HG03378 (cell line): ENCODE measurements around the gene HIBCH.

Experiments
- ATAC-seq: cut with Tn5 transposase; IDR thresholded peaks from one replicate; pipeline ENCODE4 v1.9.1; 2021; ENCODE audit warnings: mild to moderate bottlenecking, moderate library complexity; ENCODE audit not compliant: unreplicated experiment

HIBCH gene, protein sequence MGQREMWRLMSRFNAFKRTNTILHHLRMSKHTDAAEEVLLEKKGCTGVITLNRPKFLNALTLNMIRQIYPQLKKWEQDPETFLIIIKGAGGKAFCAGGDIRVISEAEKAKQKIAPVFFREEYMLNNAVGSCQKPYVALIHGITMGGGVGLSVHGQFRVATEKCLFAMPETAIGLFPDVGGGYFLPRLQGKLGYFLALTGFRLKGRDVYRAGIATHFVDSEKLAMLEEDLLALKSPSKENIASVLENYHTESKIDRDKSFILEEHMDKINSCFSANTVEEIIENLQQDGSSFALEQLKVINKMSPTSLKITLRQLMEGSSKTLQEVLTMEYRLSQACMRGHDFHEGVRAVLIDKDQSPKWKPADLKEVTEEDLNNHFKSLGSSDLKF

DNA sequence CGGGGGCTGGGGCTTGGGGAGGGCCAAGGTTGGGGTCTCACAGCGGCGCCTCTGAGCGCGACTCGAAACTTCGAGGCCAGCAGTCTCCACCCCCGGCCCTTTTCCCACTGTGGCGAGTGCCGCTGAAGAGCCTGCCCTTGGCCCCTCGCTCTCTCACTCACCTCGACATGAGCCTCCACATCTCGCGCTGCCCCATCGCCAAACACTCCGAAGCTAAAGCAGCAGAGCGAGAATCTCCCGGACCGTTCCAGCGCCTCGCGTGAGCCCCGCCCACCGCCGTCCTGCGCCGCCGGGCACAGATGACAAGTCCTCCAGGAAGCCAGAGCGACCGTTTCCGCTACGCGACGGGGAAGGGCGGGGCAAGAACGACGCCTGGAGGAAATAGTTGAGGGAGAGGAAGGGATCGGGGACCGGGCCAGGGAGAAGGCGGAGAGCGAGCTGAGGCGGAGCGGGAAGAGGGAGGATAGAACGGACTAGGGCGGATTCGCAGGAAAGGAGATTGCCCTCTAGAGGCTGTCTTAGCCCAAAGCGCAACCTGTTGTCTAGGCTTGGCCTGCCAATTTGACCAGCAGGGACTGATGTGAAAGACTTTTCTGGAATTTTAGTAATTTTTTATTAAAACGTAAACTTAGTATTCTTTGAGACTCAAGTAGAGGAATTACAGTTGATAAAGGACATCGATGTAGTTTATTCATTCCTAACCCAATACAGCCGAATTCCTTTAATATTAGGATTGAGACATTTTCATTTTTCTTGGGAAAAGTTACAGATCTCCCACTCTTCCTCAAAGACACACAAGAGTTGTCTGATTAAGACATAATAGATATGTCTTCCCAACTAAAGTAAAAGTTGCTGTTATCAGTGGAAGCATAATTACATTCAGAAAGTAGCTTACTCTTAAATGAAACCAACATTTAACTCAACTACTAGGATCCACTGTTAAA, at the start of gene HIBCH:
HIBCH (minus strand) TSS at position 272 of the 944 bp plus-strand sequence; CDS start at position 196, 76 bp downstream.
- ATAC-seq: peak; percentile 90

DNA sequence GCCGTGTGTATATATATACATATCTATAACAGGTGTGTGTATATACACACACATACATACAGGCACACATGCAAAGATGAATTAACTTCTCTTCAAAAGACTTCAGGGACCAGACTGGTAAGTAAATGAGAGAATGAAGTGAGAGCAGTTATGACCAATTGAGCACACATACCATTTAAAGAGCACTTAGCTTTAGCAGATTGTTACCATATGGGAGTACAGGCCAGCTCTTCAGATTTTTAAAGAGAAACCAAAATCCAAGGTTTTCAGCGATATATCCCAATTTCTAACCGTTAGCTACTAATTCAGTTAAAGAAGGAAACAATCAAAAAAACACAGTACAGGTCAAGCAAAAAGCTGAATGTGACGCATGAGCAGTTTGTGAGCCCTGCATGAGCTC, 47.5 kb upstream of the HIBCH start:
- no peak for ATAC-seq

DNA sequence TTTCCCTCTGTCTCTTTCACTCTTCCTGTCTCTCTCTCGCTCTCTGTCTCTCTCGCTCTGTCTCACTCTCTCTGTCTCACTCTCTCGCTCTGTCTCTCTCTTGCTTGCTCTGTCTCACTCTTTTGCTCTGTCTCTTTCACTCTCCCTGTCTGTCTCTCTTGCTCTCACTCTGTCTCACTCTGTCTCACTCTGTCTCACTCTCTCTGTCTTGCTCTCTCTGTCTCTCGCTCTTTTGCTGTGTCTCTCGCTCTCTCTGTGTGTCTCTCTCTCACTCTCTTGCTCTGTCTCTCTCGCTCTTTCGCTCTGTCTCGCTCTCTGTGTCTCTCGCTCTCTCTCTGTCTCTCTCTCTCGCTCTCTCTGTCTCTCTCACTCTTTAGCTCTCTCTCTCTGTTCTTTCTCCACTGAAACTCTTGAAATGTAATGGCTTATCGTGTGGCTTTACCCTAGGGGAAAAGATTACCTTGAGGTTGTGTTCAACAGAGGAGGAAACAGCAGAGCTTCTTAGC, 46.7 kb upstream of the HIBCH start:
- ATAC-seq: no peak

DNA sequence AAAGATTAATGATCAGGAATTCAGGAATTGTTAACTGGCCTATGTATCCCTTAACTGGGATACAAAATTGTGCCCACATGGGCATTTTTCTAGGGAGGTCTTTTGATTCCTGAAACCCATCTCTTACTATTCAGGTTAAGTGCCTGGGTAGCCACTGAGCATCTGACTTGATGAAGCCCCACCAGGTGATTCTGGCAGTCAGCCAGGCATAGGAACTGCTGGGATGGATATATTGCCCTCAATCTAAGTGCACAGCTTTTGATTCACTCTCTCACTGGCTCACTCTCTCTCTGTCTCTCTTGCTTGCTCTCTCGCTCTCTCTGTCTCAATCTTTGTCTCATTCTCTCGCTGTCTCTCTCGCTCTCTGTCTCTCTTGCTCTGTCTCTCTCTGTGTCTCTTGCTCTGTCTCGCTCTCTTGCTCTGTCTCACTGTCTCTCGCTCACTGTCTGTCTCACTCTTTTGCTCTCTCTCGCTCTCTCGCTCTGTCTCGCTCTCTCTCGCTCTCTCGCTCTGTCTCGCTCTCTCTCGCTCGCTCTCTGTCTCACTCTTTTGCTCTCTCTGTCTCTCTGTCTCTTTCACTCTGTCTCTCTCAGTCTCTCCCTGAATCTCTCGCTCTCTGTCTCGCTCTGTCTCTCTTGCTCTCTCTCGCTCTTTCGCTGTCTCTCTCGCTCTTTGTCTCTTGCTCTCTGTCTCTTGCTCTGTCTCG, 46.0 kb upstream of the HIBCH start:
- ATAC-seq: no peak

DNA sequence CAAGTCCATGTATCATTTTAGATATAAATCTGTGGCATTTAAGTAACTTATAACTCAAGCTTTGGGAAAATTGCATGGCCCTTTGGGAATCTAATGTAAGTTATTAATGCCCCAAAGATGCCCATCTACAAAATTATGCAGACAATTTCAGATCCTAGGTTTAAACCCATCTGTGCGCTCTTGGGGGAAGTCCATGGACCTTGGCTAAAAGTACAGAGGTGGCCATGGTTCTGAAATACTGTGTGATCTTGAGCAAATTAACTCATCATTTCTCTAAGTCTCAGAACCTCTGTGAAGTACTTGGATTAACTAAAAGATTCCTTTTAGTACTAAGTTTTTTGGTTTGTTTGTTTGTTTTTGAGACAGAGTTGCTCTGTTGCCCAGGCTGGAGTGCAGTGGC, 43.3 kb upstream of the HIBCH start:
- no peak for ATAC-seq

DNA sequence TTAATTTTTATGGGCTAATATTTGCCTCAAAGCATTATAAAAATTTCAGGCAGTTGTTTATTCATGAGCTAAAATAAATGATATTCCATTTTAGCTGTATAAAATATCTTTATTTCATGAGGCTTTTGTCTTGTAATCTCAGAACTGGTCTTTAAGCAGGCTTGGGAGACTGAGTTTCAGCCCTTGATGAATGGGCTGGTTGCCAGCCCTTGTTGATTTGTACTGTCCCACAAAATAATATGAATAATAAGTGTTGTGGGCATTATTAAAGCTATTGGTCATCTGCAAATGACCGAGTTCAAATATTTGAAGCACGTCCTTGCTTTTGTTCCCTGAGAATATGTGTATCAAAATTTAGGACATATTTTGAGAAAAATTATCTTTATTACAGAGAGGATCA, 41.9 kb upstream of the HIBCH start:
- ATAC-seq: no peak

DNA sequence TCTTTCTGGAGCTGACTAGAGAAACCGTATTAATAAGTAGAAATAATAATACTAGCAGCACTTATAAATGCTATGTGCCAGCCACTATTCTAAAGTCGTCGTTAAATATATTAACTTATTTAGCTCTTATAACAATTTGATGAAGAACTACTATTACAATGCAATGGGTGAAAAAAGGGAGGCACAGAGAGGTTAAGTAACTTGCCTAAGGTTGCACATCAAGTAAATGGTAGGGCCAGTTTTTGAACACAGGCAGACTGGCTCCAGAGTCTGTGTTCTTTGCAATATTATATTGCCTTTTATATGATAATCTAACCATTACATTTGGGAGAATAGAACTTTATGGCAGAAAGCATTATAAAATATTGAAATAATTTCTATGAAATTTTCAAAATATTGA, 41.3 kb upstream of the HIBCH start:
- ATAC-seq: no peak

DNA sequence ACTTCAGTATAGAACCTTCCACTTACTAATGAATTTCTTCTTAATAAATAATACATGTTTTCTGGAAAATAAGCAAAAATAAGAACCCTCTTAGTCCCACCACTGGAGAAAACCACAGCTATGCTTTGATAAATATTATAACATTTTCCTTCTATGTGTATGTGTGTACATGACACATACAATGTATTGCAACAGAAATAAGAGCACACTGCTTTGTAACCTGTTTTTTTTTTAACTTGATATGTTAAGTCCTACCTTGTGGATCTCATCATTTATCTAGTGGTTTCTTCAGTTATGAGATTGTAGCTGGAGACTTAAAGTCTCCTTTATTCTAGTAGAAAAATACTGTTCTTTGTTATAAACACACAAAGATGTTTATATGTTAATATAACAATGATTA, 40.9 kb upstream of the HIBCH start:
- no peak for ATAC-seq

DNA sequence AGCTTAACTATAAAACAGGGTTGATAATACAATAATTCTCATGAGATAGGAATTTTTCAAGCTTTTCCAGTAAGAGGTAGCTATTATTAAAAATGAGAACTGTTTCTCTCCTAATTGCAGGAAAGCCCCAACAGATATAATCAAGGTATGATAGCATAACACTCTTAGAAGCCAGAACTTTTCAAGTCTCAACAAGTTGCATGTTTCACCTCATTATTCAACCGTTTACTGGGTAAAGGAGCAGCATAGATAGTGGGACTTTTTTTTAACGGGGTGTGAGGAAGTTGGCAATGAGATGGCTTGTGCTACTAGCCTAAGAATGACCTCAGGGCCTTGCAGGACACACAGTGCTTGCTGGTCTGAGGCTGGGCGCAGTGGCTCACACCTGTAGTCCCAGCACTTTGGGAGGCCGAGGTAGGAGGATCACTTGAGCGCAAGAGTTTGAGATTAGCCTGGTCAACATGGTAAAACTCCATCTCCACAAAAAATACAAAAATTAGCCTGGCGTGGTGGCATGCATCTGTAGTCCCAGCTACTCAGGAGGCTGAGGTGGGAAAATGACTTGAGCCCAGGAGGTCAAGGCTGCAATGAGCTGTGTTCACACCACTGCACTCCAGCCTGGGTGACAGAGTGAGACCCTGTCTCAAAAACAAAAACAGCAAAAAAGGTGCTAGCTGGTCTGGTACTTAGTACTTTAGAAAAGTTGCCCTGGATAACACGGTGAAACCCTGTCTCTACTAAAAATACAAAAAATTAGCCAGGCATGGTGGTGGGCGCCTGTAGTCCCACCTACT, 39.2 kb upstream of the HIBCH start:
- ATAC-seq: peak; percentile 43

DNA sequence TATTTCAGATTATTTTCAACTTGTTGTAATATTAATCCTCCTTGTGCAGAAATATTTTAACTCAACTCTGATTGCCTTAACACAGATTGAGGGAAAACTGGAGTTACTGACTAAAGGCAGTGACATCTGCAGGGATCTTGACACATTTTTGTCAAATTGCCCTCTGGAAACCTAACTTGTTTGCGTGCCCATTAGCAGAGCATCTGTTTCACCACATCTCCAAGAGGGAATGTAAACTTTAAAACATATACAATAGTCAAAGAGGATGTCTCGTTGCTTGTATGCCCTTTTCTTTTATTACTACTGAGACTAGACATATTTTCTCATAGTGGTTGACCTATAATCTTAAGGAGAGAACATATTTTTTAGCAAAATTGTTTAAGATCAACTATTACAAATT, 38.0 kb upstream of the HIBCH start:
- ATAC-seq: no peak

DNA sequence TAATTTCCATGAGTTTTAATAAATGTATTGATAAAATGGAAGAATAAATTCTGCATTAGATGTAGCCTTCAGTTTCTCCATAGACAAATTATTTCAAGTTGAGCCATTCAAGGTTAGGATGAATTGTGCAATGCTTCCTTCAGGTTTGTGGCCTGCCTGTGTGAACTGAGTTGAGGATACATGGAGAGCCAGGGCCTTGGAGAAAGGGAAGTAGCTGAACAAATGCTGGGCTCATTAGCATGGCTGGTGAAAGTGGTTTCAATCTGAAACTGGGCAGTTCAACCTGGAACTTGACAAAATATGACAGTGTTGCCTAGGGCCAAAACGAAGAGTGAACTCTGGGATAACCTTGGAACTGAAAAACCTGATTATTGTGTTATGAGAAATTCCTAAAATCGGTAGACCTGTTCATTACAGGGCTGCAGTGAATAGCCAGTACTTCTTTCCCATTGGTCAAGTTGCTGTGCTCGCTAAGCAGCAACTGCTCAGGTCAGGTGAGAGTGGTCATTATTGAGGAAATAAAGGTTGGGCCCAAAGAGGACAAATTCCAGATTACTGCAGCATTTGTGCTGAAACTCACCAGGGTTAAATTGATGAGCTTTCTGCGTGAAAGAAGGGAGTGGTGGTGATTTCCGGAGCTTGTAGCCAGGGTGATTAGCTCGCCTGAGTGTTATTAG, 36.5 kb upstream of the HIBCH start:
- no peak for ATAC-seq

DNA sequence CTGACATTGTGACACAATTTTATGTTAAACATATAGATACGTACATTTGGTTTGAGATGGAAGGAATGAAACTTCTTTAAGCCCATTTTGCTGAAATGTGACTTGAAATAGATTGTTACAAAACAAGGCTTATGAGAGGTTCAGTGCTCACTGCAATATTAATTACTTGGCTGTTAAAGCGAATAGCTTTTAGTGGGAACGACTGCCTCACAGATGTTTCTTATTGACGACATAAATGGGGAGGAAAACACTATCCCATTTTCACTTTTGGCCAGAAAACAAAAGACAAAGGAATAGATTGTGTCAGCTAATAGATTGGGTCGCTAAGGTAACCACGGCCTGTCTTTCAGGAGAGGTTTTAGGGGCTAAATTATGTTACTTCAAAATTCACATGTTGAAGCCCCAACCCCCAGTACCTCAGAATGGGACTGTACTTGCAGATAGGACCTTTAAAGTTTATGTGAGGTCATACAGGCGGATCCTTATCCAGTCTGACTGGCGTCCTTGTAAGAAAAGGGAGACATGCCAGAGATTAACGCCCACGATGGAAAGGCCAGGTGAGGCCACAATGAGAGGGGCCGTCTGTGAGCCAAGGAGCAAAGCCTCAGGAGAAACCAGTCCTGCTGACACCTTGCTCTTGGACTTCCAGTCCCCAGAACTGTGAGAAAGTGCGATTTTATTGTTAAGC, 34.5 kb upstream of the HIBCH start:
- no peak for ATAC-seq

DNA sequence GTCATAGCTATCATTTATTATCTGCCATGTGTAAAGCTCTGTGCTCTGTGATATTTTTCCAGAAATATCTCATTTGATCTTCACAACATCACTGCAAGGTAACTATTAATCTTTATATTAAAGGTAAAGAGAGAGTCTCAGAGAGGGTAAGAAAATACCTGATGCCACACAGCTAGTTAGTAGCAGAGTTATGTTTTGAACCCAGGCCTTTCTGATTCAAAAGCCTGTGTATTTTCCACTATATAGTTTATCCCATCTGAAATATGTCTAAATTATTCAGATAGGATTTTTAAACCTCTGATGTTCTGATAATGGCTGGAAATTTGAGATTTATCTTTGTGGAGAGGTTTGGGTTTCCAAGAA, 33.9 kb upstream of the HIBCH start:
- no peak for ATAC-seq

DNA sequence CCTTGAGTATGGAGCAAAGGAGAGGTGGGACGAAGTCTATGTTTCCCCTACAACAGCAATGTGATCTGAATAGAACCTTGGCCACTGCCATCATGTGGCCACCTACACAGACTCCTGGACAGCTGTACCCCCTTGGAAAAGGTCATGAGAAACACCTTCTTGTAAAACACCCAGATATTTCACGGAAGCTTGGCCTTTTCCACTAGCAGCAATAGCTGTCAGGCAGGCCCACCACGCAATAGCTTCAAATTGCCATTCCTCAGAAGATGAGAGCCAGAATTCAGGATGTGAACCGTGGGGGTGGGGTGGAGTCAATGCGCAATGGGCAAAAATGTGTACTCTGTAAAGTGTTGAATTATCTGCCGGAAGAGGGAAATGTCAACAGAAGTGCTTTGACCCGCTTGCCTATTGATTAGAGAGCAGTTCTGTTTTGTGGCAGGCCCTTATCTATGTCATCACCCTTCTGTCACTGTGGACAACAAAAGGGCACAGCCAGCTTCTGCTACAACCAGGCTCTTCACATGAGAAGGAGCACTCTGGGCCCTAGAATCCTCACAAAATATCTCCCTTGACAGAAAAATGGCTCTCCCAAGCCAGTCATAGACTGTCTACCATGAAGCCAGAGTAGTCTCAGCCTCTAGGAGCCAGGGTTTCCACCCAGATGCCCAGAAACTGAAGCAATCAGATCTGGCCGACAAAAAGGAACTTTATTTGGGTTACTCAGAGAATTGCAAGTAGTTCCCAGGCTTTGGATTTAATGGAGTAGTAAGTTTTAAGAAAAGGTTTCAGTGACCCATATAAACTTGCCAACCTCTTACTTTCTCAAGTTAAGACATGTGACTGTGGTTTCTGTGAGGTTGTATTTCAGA, 33.3 kb upstream of the HIBCH start:
- ATAC-seq: no peak

DNA sequence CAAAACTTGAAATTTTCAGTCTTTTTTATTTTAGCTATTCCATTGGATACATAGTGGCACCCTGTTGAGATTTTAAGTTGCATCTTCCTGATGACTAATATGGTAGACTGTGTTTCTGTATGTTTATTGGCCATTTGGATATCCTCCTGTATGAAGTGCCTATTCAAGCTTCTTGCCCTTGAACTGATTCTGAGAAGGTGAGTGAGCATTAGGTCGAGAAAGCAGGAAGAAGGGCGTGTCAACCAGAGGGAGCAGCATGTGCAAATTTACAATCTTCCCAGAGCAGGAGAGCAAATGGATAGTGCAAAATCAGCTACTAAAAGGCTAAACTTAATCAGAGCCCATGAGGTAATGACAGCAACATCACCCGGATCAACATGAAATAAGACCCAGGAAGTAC, 32.3 kb upstream of the HIBCH start:
- ATAC-seq: no peak

DNA sequence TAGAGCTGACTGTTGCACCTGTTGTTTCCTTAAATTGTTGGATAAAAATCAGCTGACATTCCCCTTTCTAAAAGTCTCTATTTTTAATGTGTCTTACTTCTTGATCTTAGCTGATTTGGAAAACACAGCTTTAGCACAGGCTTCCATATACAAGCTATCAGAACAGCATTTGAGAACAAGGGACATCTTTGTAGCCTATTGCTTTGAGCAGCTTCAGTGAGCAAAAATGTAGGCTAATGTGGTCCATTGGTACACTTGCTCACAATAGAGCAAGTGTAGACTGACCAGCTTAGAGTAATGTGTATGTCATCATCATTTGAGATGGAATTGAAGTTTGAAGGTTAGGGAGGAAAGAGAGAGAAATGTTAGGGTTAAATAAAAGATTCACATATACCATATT, 30.7 kb upstream of the HIBCH start:
- ATAC-seq: no peak

DNA sequence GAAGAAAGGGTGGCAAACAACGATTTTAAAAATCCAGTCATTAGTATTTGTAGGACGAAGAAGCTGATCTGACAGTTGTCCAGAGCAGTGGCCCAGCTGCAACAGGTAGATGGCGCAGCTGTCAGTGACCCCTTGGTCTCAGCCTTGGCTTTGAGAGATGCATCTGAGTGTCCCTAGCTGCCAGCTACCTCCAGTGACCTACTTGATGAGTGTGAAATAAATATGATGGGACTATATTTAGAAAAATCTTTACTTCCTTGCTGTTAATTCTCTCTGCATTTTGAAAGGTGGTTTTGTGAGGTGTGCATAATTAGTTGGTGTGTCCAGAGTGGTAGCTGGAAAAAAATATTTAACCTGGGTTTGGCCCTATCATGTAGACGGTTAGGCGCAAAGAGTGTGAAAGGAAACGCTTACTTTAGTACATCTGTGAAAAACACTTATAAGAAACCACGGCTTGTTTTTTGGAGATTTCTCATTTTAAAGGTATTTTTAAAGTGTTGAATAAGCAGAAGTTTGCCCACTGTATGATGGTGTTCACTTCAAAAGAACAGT, 24.7 kb upstream of the HIBCH start:
- peak; percentile 82 for ATAC-seq
